HepG2 (cell line): ENCODE measurements around the gene RABGGTB. TPM values are rescaled to one million over a fixed set of nuclear protein-coding genes. Genes with fewer than 3 reads are reported as not detected.

Source experiments
- ATM ChIP-seq: fragments of 450-650 bp; IDR thresholded peaks from 2 replicates; pipeline ENCODE4 v1.7.1; 2017; ENCODE audit warnings: mild to moderate bottlenecking, borderline replicate concordance
- GLMP ChIP-seq: sonication (generic); formaldehyde crosslinking; IDR thresholded peaks from 2 replicates; pipeline ENCODE4 v1.9.0; 2021; ENCODE audit warnings: missing genetic modification reagents, mild to moderate bottlenecking, borderline replicate concordance
- IRF2 ChIP-seq: IDR thresholded peaks from 2 replicates; pipeline ENCODE4 v1.6.1; 2018; ENCODE audit warnings: missing genetic modification reagents, missing compliant biosample characterization
- KIAA2018 ChIP-seq: sonication (generic); formaldehyde crosslinking; IDR thresholded peaks from 2 replicates; pipeline ENCODE4 v1.5.0; 2020; ENCODE audit warnings: mild to moderate bottlenecking, missing genetic modification reagents, borderline replicate concordance
- KLF6 ChIP-seq: IDR thresholded peaks from 2 replicates; pipeline ENCODE4 v1.8.0; 2016; ENCODE audit warnings: missing biosample characterization, missing genetic modification reagents
- SIX1 ChIP-seq: sonication (generic); formaldehyde crosslinking; IDR thresholded peaks from 2 replicates; pipeline ENCODE4 v1.4.0; 2020; ENCODE audit warnings: missing genetic modification reagents, borderline replicate concordance
- SKI ChIP-seq: fragments of 450-650 bp; IDR thresholded peaks from one replicate; pipeline ENCODE4 v1.6.1; 2018; ENCODE audit warnings: mild to moderate bottlenecking; ENCODE audit not compliant: partially characterized antibody
- SPEN ChIP-seq: sonication (generic); formaldehyde crosslinking; IDR thresholded peaks from 2 replicates; pipeline ENCODE4 v1.5.1; 2020; ENCODE audit warnings: low read depth, mild to moderate bottlenecking, missing genetic modification reagents
- SRSF1 ChIP-seq: fragments of 200-400 bp; formaldehyde crosslinking; optimal IDR thresholded peaks from 2 replicates; pipeline ENCODE3; 2017; ENCODE audit warnings: mild to moderate bottlenecking, low read depth, low read length, moderate library complexity
- TCF7L2 ChIP-seq: IDR thresholded peaks from 2 replicates; pipeline ENCODE4 v1.6.1; 2011; ENCODE audit warnings: mild to moderate bottlenecking, low read depth, low read length, moderate library complexity
- TIGD3 ChIP-seq: sonication (generic); formaldehyde crosslinking; IDR thresholded peaks from 2 replicates; pipeline ENCODE4 v1.5.1; 2020; ENCODE audit warnings: mild to moderate bottlenecking, missing genetic modification reagents, borderline replicate concordance
- TMF1 ChIP-seq: sonication (generic); formaldehyde crosslinking; IDR thresholded peaks from 2 replicates; pipeline ENCODE4 v1.8.1; 2022; ENCODE audit warnings: low read depth, missing genetic modification reagents
- YEATS2 ChIP-seq: sonication (generic); formaldehyde crosslinking; IDR thresholded peaks from 2 replicates; pipeline ENCODE4 v1.4.0; 2020; ENCODE audit warnings: missing genetic modification reagents, borderline replicate concordance
- ZNF234 ChIP-seq: sonication (generic); formaldehyde crosslinking; conservative IDR thresholded peaks from 2 replicates; pipeline ENCODE4 v1.5.1; 2020; ENCODE audit warnings: mild to moderate bottlenecking, missing genetic modification reagents
- ZNF24 ChIP-seq: fragments of 450-650 bp; IDR thresholded peaks from 2 replicates; pipeline ENCODE4 v1.6.1; 2017; ENCODE audit warnings: antibody characterized with exemption, mild to moderate bottlenecking
- ZNF329 ChIP-seq: sonication (generic); formaldehyde crosslinking; IDR thresholded peaks from 2 replicates; pipeline ENCODE4 v1.9.0; 2021; ENCODE audit warnings: low read depth, mild to moderate bottlenecking, missing genetic modification reagents
- ZNF644 ChIP-seq: IDR thresholded peaks from 2 replicates; pipeline ENCODE4 v1.6.1; 2016; ENCODE audit warnings: low read depth
- ZNF724P ChIP-seq: sonication (generic); formaldehyde crosslinking; IDR thresholded peaks from 2 replicates; pipeline ENCODE4 v1.8.0; 2022; ENCODE audit warnings: missing genetic modification reagents, borderline replicate concordance
- polyA plus RNA-seq, 8 experiments: library from polyadenylated mRNA; depleted of rRNA in 3 of 8; stranded (reverse) in 7 of 8; unstranded in 1 of 8; fragments of >200 nt; fragmentation: Illumina TruSeq in 4 of 8; extraction: Trizol in 4 of 8; gene quantifications; 2 replicates each; pipeline versions ENCODE4 v1.2.1 to v1.2.3, GENCODE V29; 2011 to 2016; ENCODE audit warnings: low read depth in 4 of 8, missing spikeins in 1 of 8, mixed read lengths in 1 of 8; ENCODE audit not compliant: insufficient read depth in 1 of 8
- total RNA-seq, 5 experiments: library from RNA; depleted of rRNA; stranded (reverse); fragments of >200 nt; fragmentation: Illumina TruSeq; extraction: Trizol; gene quantifications; 2 replicates each; pipeline ENCODE4 v1.2.3, GENCODE V29; 2016; ENCODE audit warnings: low read depth in 1 of 5

The RABGGTB gene
- total and polyA plus RNA-seq, 2 of the 13 experiments (the other 11 are each of a cell fraction or from before 2014, with no cell fraction given), result 185 to 290 TPM

GRCh38 chr1:75785983-75786853, at the start of gene RABGGTB (continued):
- no peak for TF ChIP-seq KIAA2018
- no peak; the same call in 1 of the 2 replicates for TF ChIP-seq ZNF24
- TF ChIP-seq ZNF329, result no peak
- TF ChIP-seq ZNF644, result 0 out of 2 replicates have a peak, but pooled peaks have one; percentile 42
- TF ChIP-seq TCF7L2, result no peak
- no peak for TF ChIP-seq ATM
- TF ChIP-seq YEATS2, result peak; percentile 99
- no peak for TF ChIP-seq TMF1
- no peak for TF ChIP-seq TIGD3
- TF ChIP-seq GLMP (CRISPR knock-in tag), result no peak
- peak; percentile 77 for TF ChIP-seq KLF6 (CRISPR knock-in tag)
- TF ChIP-seq SRSF1, result no peak
- no peak for TF ChIP-seq SKI
- TF ChIP-seq IRF2 (CRISPR knock-in tag), result peak; percentile 85
- TF ChIP-seq SIX1 (CRISPR knock-in tag), result no peak
- no peak for TF ChIP-seq ZNF234
- 0 out of 2 replicates have a peak, but pooled peaks have one; percentile 35 for TF ChIP-seq ZNF724P (CRISPR knock-in tag)
- peak; percentile 96 for TF ChIP-seq SPEN (CRISPR knock-in tag)
